Tibial nerve (tissue), 4 donors: Measurements from ENCODE around the gene WDFY3. TPM values are rescaled to one million over a fixed set of nuclear protein-coding genes. Genes with fewer than 3 reads are reported as not detected.

ENCODE experiments used
- DNase-seq, 2 donors: peaks; one replicate each; pipeline ENCODE4 v3.0.0-alpha.2; 2019; ENCODE audit warnings: low spot score in 2 of 2
- H3K27ac ChIP-seq, 4 donors: fragments of 200-600 bp; sonication (generic) in 3 of 4; one replicate each; pipeline ENCODE4 v1.5.1; 2017 to 2019; ENCODE audit warnings: mild to moderate bottlenecking in 1 of 4
- H3K27me3 ChIP-seq, 2 donors: fragments of 200-600 bp; sonication (generic) in 1 of 2; one replicate each; pipeline versions ENCODE4 v1.5.1 to v1.6.0; 2017 to 2019
- H3K36me3 ChIP-seq, 3 donors: fragments of 200-600 bp; sonication (generic); one replicate each; pipeline ENCODE4 v1.5.1; 2018 to 2019
- H3K4me1 ChIP-seq, 4 donors: fragments of 200-600 bp; sonication (generic) in 3 of 4; one replicate each; pipeline ENCODE4 v1.5.1; 2017 to 2019
- H3K4me3 ChIP-seq, 4 donors: fragments of 200-600 bp; sonication (generic) in 3 of 4; one replicate each; pipeline ENCODE4 v1.5.1; 2017 to 2019; ENCODE audit warnings: mild to moderate bottlenecking in 1 of 4, moderate library complexity in 1 of 4
- H3K9me3 ChIP-seq, 4 donors: fragments of 200-600 bp; sonication (generic) in 3 of 4; one replicate each; pipeline ENCODE4 v1.5.1; 2017 to 2019
- EP300 ChIP-seq, 2 donors: sonication (generic); formaldehyde crosslinking; IDR thresholded peaks; one replicate each; pipeline ENCODE4 v1.6.1; 2017; ENCODE audit warnings: antibody characterized with exemption in 2 of 2, mild to moderate bottlenecking in 1 of 2
- POLR2A ChIP-seq, 2 donors: fragments of 450-650 bp; IDR thresholded peaks; one replicate each; pipeline ENCODE4 v1.6.1; 2017; ENCODE audit warnings: antibody characterized with exemption in 2 of 2, mild to moderate bottlenecking in 2 of 2, moderate library complexity in 2 of 2
- WGBS, 2 donors: methylation state at CpG; one replicate each; pipeline ENCODE4 v1.1.5; 2018; 5-methylcytosine and 5-hydroxymethylcytosine counted together
- total RNA-seq, 4 donors: library from RNA; depleted of rRNA; stranded (reverse); fragments of >200 nt; gene quantifications; one replicate each; pipeline ENCODE4 v1.1.0, GENCODE V29; 2016
- TF ChIP-seq, protein P1 (sequence below), 5 experiments: fragments of 200-600 bp in 3 of 5; fragments of 450-650 bp in 2 of 5; sonication (generic) in 3 of 5; IDR thresholded peaks; one replicate each; pipeline ENCODE4 v1.5.1; 2016 to 2019; ENCODE audit warnings: antibody characterized with exemption in 5 of 5, mild to moderate bottlenecking in 3 of 5, moderate library complexity in 2 of 5

The WDFY3 gene
- total RNA-seq, 4 donors from 2014 or later = 79.4 to 172 (median 116) TPM

GRCh38 chr4:84750960-84751283, 215.6 kb downstream of the WDFY3 start:
- Histone ChIP-seq H3K27me3 (no peaks in the 10 kb centered on the region), H3K4me1 (peaks cover 0 to 4% (median 0%) of the 10 kb centered on the region in 4 donors), H3K4me3 (no peak overlapping the region), H3K27ac (no peak overlapping the region), H3K9me3 (no peaks in the 10 kb centered on the region), H3K36me3 (peaks cover 0 to 91% (median 0%) of the 10 kb centered on the region in 3 donors)
- no peak for DNase-seq
- 81 to 89% methylated on average over 3 of the region's 3 CpGs for WGBS, 2 donors
- TF ChIP-seq POLR2A (IDR thresholded peaks at IDR 0.05) (no peak), EP300 (IDR thresholded peaks at IDR 0.05) (no peak)
- TF ChIP-seq, protein P1, sequence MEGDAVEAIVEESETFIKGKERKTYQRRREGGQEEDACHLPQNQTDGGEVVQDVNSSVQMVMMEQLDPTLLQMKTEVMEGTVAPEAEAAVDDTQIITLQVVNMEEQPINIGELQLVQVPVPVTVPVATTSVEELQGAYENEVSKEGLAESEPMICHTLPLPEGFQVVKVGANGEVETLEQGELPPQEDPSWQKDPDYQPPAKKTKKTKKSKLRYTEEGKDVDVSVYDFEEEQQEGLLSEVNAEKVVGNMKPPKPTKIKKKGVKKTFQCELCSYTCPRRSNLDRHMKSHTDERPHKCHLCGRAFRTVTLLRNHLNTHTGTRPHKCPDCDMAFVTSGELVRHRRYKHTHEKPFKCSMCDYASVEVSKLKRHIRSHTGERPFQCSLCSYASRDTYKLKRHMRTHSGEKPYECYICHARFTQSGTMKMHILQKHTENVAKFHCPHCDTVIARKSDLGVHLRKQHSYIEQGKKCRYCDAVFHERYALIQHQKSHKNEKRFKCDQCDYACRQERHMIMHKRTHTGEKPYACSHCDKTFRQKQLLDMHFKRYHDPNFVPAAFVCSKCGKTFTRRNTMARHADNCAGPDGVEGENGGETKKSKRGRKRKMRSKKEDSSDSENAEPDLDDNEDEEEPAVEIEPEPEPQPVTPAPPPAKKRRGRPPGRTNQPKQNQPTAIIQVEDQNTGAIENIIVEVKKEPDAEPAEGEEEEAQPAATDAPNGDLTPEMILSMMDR (IDR thresholded peaks at IDR 0.05) = no peak

- 4 to 11% methylated on average over 1 of the region's 1 CpG for WGBS, 2 donors
- no peak for TF ChIP-seq POLR2A (IDR thresholded peaks at IDR 0.05)
- no peak for TF ChIP-seq EP300 (IDR thresholded peaks at IDR 0.05)
- TF ChIP-seq, protein P1 (IDR thresholded peaks at IDR 0.05) = peak; percentile 46 to 70 (median 61)
- no peak for DNase-seq
- no peaks in the 10 kb centered on the region for H3K9me3 ChIP-seq
- H3K27ac ChIP-seq = no peak overlapping the region
- no peak overlapping the region for H3K4me3 ChIP-seq
- H3K36me3 ChIP-seq = peaks cover 0 to 91% (median 0%) of the 10 kb centered on the region in 3 donors
- no peaks in the 10 kb centered on the region for H3K27me3 ChIP-seq
- H3K4me1 ChIP-seq = peaks cover 0 to 4% (median 0%) of the 10 kb centered on the region in 4 donors
These were observed 216.1 kb downstream of the WDFY3 start for GRCh38 chr4:84750260-84750959.

DNA sequence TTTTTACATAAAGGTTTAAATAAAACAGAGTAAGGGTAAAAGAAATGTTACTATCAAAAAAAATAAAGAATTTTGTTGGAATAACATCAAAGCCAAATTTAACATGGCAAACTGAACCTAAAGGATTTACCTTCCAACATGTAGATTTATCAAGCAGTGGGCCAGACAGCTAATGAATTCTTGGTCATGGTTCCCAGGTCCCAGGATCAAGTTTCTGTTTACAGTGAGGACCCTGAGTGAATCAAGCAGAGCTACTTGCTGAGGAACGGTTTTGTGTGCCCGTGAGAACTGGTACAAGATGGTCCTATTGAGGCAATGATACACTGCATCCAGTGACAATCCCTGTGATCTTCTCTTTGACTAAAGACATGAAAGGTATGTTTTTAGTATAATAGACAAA, 226.4 kb downstream of the WDFY3 start:
- Histone ChIP-seq H3K4me1 (no peaks in the 10 kb centered on the region), H3K4me3 (no peak overlapping the region), H3K27me3 (no peaks in the 10 kb centered on the region), H3K36me3 (peaks cover 0 to 89% (median 0%) of the 10 kb centered on the region in 3 donors), H3K9me3 (no peaks in the 10 kb centered on the region), H3K27ac (no peak overlapping the region)
- TF ChIP-seq POLR2A (IDR thresholded peaks at IDR 0.05) (no peak), EP300 (IDR thresholded peaks at IDR 0.05) (no peak)
- TF ChIP-seq, protein P1 (IDR thresholded peaks at IDR 0.05) = no peak
- DNase-seq = no peak
- 92 to 96% methylated on average over 2 of the region's 2 CpGs for WGBS, 2 donors

DNA sequence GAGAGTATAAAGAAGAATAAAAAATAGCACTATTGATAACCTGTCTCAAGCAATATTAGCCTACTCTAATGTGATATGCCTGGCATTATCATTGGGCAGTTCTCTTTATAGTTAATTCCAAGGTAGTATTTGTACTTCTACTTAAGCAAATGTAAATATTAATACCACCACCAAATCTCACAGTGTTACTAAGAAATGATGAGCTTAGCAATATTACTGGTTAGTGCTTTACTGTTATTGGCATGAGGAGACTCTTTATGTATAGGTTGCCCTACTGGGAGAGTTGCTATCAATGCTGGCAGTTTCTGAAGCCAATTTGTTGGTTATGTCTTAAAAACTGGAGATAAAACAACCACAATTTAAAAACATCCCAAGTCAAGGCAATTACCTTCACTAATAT, 227.9 kb downstream of the WDFY3 start:
- TF ChIP-seq EP300 (IDR thresholded peaks at IDR 0.05) (no peak), POLR2A (IDR thresholded peaks at IDR 0.05) (no peak)
- TF ChIP-seq, protein P1 (IDR thresholded peaks at IDR 0.05) = no peak
- no peak overlapping the region for H3K4me3 ChIP-seq
- no peaks in the 10 kb centered on the region for H3K9me3 ChIP-seq
- no peaks in the 10 kb centered on the region for H3K27me3 ChIP-seq
- H3K4me1 ChIP-seq = no peaks in the 10 kb centered on the region
- DNase-seq = no peak
- no peak overlapping the region for H3K27ac ChIP-seq
- H3K36me3 ChIP-seq = peaks cover 0 to 95% (median 0%) of the 10 kb centered on the region in 3 donors

DNA sequence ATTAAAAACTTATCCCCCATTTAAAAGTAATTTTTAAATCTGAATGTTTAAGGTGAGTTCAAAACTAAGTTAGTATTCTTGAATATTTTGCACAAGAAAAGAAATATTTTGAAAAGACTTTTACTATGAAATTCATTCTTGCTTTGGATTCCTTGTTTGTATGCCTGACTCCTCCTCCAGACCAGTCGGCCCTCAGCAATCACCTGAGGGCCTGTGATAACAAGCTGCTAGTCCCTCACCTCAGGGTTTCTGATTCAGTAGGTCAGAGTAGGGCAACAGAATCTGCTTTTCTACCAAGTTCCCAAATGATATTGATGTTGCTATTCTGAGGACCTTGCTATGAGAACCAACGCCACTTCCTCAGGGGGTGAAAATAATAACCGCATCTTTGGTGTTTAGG, 228.8 kb downstream of the WDFY3 start:
- Histone ChIP-seq H3K4me3 (no peak overlapping the region), H3K36me3 (peaks cover 0 to 95% (median 0%) of the 10 kb centered on the region in 3 donors), H3K4me1 (no peaks in the 10 kb centered on the region), H3K9me3 (no peaks in the 10 kb centered on the region), H3K27ac (no peak overlapping the region), H3K27me3 (no peaks in the 10 kb centered on the region)
- DNase-seq = no peak
- no peak for TF ChIP-seq POLR2A (IDR thresholded peaks at IDR 0.05)
- TF ChIP-seq EP300 (IDR thresholded peaks at IDR 0.05) = no peak
- TF ChIP-seq, protein P1 (IDR thresholded peaks at IDR 0.05) = no peak
- WGBS, 2 donors = 78 to 79% methylated on average over 3 of the region's 3 CpGs
